GM19468 (cell line): ENCODE measurements around the gene ANKRD33B.
"Not testable (repeated sequence)": the region's sequence is repeated elsewhere in the genome, so short reads cannot be mapped to it uniquely, and the experiment has no call there.

Experiments
- ATAC-seq: cut with Tn5 transposase; IDR thresholded peaks from one replicate; pipeline ENCODE4 v1.9.1; 2021; ENCODE audit warnings: mild to moderate bottlenecking, moderate library complexity, moderate number of reproducible peaks; ENCODE audit not compliant: unreplicated experiment; ENCODE audit errors: extremely low read depth

The ANKRD33B gene

DNA sequence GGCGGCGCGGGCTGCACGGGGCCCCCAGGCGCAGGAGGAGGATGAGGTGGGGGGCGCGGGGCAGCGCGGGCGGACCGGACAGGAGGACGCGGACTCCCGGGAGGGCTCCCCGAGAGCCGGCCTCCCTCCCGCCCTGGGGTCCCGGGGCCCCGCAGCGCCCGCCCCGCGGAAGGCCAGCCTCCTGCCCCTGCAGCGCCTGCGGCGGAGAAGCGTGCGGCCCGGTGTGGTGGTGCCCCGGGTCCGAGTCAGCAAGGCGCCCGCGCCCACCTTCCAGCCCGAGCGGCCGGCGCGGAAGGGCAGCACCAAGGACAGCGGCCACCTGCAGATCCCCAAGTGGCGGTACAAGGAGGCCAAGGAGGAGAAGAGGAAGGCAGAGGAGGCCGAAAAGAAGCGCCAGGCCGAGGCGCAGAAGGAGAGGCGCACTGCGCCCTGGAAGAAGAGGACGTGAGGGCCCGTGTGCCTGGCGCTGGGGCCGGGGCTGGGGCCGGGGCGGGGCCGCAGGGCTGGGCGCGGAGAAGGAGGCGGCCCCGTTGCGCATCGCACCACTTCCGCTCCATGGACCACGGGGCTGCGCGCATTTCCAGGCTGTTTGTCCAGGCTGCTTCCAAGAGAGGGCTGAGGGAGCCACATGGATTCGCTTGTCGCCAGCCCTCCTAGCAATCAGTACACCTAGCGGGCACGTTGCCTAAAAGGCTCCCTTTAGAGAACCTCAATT, 86.0 kb downstream of the ANKRD33B start:
- no peak for ATAC-seq

DNA sequence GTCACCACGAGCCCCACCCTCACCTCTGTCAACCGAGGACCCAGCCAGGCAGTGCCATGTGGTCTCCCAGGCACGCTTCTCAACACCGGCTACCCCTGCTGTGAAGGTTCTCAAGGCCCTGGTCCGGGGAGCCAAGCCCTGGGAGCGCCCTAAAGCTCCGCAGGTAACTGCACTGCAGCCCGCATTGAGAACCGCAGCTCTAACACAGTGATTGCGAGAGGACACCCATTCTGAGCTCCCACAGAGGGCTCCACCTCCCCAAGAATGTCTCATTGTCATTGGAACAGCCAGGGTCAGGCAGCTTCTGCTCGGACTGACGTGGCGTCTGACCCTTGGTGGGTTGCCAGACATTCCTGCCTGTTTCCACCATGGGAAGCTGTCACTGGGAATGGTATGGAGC, 88.3 kb downstream of the ANKRD33B start:
- no peak for ATAC-seq

DNA sequence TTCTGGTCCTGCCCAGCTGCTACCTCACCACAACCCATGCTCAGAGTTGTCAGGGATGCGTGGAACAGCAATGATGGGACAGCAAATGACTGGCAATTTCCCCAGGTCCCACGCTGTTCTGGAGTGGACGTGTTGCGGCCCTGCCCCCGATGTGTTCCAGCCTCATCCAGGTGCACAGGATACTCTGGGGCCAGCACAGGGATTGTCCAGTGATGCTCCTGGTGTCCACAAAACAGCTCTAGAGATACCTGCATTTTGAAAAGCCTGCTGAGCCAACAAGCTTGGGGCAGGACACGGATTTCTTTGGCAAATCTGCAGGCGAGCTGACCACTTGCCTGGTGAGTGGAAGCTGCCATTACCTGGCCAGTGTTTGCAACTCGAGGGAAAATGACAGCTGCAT, 88.7 kb downstream of the ANKRD33B start:
- ATAC-seq, result no peak

DNA sequence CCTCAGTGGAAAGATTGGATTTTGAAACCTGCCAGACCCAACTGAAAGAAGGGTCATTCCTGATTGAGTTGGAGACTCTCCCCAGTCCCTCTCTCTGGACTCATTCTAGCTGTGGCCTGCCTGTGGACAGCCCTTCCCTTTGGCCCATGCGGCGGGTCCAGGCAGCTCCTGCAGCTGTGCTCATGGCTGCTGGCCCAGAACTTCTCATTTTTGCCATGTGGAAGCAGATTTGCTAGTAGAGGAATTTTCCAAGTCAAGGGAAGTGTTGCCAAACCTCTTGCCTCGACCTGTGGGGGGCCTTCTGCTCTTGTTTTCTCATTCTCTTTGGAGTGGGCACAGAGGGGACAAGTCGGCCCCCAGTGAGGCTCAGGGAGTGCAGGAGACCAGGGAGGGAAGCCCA, 89.2 kb downstream of the ANKRD33B start:
- ATAC-seq, result no peak

DNA sequence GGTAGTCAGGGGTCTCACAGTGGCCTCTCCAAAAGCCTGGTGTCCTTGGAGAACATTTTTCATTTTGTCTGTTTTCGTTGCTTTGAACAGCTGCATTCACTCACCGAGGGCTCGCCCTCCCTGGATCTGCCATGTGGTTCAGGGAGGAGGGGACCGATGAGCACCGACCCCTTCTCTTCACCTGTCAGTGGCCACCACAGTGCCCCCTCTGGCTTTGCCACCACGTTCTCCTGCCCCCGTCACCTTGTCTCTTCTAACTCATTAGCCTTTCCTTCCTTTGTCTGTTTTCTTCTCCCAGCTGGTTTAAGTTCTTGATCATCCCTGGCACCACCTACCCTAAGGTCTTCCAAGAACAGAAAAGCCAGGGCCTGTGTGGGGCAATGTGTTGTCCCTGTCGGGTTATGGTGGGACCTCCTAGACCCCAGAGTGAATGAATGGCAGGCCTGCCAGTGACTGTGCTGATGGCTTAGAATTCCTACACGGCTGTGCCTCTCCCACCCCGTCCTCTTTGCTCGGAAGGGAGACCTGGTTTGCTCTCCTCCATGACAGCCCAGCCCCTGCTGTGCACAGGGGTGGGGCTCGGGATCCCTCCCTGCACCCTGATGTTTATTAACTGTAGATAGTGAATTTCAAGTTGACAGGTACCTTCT, 90.0 kb downstream of the ANKRD33B start:
- ATAC-seq, result no peak

DNA sequence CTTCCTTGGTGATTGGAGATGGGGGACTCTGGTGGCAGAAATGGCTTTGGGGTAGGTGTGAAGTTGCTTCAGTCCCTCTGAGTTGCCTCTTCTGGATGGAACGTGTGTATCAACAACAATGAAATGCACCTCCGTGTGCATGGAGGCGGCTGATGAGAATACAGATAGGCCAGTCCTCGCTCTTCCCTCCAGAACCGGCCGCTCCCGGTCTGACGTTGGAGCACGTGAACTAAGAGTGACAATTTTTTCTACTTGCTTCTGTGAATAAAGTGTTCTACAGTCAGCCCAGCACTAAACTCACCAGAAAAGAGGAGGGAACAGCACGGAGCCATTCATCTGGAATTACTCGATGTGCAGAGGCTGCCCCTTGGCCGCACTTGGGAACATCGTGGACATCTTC, 90.7 kb downstream of the ANKRD33B start:
- no peak for ATAC-seq

DNA sequence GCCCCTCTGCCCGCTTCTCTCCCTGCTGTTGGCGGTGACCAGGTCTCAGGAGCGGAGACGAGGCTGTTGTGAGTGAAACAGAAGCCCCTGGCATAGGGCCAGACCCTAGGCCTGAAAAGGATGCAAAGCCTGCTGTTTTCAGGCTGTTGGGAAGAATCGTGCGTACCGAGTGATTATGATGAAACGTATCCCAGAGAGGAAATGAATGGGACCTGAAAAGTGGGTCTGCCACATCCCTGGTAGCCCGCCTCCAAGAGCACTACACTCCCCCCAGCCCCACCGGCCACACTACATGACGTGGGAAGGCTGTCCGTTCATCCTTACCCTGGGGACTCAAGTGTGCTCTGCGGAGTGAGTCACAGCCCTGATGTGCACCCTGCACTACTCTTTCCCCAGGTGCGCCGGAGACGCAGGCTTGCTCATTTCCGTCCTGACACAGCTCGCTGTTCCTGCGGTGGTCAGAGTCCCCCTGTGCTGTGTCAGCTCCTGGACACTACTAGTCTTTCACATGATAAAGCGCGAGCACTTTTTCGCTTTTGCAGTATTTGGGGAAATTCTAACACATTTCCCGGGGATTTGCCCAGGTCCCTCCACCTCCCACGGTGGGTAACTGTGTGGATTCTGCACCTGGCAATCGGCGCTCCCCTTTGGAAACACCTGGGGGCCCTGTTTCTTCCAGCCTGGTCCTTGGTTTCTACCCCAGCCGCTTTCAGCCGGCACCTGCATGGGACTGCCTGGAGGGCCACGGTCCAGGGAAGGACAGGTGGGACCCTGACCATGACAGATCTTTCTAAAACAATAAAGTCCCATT, 91.5 kb downstream of the ANKRD33B start:
- no peak for ATAC-seq

DNA sequence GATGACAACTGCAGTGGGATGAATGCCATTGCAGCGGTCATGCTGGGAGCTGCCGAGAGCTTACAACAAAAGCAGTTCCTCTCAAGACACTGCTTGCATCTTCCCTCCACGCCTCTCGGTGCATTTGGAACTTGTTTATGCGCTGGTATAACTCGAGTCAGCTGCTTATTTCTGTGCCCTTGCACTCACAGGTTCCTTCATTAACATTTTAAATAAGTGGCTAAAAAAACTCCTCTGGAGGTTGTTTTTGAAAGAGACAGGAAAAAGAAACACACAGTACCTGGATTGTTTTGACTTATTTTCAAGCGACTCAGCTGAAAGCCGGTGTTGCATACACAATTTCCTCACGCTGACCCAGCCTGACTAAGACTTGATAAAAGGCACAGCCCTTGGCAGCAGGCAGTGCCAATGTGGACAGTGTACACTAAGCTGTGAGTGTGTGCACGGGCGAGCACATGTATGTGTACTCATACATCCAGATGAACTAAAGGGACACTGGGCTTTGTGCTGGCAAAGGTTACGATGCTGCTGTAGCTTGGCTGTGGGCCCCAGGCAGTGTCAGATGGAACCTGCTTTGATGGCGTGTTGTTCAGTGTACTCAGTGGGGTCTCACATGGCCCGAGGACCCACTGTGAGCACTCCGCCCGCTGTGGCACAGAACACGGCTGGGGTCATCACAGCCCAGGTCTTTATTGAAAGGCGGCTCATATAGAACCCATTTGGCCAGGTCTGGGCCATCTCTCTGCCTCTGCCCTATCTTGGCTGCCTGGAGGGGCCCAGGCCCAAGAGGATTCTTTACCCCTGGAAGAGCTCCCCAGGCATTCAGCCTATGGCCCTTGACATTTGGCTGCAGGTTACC, 92.3 kb downstream of the ANKRD33B start:
- ATAC-seq, result no peak

DNA sequence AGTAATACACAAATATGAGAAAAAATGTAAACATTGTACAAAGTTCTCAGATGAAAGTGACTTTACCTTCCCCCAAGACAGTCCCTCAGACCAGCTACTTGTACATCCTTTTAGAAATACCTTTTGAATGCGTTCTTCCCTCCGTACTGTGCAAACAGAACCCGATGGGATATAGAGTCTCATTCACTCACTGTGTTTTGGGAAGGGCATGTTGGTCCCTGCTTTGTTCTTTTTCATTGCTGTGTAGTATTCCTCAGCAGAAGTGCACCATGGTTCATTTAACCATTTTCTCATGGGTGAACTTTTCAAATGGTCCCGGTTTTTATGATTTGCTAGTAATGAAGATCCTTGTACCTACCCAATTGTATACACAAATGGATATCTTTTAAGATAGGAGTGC, 94.4 kb downstream of the ANKRD33B start:
- ATAC-seq, result no peak

DNA sequence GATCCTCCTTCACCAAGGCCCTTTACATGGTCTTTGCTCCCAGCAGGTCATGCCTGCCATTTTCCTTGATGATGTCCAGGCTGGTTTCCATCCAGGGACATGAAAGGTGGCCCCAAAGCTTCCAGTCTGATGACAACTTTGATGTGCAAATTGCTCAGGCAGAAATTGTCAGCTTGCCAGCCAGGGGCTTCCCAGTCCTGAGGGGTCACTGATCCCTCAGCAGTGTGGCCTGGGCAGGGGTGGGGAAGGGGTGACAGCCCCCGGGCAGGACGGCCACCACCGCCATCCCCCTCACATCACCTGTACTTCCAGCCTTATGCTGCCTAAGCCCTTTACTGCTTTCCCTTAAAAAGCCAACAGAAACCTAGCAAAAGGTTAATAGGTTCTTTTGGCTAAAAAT, 96.3 kb downstream of the ANKRD33B start:
- no peak for ATAC-seq

DNA sequence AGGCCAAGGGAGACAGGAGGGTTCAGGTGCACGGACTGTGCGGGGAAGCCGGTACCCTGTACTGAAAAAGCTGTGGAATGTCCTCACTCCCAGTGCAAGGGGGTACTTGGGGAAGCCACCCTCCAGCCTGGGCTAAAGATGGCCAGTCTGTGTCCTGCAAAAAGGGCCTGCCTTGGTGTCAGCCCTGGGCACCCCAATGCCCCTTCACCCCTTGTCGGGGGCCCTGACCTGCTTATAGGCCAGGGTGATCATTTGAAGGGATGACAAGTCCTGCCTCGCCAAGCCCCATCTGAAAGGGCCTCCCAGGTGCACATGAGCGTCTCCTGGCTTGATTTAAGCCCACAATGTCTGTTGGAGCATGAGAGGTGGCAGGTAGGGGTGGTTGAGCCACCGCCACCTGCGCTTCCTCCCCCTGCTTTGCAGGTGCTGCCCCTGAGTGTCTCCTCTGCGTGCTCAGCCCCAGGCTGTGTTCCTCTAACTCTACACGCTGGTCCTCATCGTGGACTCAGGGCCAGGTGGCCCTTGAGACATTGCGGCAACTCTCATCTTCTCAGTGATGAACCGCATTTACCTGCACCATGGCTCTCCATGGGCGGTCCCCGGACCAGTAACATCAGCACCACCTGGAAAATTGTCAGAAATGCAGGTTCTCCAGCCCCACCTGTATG, 97.0 kb downstream of the ANKRD33B start:
- ATAC-seq, result no peak

DNA sequence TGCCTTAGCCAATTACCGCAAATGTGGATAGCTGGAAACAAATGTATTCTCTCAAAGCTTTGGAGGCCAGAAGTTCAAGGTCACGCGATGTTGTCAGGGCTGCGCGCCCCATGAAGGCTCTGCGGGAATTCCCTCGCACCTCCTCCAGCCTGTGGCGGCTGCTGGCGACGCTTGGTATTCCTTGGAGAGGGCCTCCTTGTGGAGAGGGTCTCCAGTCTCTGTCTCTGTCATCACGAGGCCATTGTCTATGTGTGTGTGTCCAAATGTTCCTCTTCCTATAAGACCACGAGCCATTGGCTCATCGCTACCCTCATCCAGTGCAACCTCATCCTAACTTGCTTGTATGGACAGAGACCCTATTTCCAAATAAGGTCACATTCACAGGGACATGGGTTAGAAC, 97.5 kb downstream of the ANKRD33B start:
- ATAC-seq, result no peak

DNA sequence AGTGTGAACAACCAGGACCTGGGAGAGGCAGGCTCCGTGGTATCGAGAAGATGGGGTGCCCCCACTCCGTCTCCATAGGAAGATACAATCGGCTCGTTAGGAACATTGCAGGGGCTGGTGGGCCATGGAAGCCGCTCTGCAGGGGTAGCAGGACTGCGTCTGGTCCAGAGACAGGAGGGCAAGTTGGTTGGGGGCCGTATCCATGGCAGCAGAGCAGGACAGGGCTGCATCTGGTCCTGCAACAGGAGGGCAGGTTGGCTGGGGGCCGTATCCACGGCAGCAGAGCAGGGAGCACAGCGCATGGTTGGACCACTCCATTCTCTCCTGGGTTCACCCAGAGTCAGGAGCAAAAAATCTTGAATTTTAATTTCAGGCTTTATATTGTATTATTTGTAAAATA, 98.2 kb downstream of the ANKRD33B start:
- ATAC-seq, result no peak

DNA sequence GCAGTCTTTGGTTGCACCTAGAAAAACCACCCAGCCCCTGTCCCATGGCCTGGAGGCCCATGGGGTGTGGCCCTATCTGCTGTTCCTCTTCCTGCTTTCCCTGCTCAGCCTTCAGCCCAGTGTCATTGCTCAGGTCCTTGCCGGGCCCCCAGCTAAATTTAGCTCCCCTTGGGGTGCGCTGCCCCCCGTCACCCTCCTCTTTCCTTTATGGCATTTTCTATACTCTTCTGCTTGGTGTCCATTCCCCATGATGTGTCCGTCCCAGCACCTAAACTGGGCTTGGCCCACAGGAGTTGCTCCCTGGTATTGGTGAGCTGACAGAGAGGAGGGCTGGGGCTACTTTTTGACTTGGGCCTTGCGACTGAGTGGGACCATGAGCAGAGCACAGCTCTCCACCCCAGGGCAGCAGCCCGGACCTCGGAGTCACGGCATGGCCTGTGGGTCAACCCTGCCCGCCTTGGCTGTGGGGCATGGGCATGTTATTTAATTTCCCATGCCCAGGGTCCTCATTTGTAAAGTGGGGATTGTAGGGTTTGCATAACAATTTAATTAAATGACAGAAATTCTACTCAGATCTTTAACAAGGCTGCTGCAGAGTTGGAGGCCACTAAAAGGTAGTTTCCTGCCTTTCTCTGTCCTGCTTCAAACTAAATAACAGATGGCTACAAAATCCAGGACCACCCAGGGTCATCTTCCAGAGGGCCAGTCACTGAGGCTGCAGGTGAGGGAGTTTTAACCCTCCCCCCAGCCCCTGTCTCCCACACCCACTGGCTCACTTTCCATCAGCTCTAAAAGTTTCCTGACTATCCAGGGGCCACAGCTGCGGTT, 99.0 kb downstream of the ANKRD33B start:
- ATAC-seq, result no peak

DNA sequence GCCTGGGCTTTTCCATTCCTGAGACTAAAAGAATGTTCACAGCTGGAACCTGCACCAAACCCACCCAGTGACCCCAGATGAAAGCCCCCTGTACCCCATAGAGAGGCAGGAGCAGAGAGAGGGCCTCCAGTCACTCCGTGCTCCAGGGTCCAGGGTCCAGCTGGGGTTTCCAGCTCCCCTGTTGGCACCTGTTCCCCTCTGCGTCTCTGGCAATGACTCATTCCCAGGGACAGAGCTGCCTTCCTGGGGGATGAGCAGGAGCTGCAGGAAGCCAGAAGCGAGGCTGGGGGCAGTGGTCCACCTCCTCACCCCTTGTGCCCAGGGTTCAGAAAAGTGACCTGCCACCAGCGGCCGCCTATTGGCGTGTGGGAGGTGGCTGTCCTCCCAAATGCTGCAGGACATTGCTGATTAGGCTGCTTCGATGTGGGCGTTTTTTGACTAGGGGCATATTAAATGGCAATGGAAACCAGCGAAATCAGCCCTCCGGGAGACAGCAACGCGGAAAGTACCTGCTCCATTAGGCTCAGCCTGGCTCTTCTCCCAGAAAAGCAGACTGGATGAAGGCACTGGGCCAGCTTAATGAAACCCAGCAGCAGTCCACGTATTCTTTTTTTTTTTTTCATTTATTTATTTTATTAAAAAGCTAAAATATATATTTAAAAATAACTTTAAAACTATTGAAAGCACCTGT, 99.8 kb downstream of the ANKRD33B start:
- no peak for ATAC-seq

DNA sequence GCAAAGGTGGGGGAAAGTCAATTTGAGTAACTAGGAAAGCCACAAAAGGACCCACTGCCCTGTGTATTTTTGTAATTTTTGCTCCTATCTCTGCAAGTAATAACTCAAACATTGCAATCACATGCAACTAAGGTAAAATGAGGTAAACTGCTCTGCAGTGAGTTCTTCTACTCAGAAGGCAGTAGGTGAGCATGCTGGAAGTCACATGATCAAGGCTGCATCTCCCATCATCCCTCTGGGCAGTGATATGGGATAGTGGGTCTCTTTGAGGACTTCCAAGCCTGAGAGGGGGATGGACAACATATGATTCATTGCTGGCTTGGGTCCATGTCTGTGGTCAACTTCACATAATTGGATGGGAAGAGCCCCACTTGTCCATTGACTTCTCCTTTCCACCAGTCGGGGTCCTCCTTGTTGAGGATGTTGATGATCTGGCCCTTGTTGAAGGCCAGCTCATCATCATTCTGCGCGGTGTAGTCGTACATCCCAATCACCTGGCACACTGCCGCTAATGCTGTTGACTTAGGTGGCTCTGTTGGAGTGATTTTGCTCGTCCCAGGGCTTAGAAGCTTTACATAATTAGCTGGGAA, 100.4 kb downstream of the ANKRD33B start:
- ATAC-seq, result not testable (repeated sequence)

DNA sequence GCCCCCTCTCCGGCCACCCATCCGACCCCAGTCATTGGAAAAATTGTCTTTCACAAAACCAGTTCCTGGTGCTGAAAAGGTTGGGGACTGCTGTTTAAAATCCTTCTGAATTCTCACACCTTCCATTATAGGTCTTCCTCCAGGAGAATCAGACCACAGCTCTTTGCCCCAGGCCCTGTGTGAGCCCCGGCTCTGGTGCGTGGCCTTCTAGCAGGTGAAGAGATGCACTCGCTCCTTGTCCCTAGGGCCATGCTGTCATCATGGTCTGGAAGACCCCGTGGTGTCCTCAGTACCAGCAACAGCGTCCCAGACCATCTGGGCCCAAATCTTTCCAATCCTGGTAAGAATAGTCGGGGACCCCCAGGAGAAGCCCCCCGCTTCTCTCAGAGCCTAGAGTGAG, 101.9 kb downstream of the ANKRD33B start:
- no peak for ATAC-seq
